ENCODE data around the gene FOXG1. TPM values are rescaled to one million over a fixed set of nuclear protein-coding genes. Genes with fewer than 3 reads are reported as not detected.

Gene FOXG1
- polyA plus RNA-seq, 1 donor from 2014 or later: 53.5 TPM

DNA sequence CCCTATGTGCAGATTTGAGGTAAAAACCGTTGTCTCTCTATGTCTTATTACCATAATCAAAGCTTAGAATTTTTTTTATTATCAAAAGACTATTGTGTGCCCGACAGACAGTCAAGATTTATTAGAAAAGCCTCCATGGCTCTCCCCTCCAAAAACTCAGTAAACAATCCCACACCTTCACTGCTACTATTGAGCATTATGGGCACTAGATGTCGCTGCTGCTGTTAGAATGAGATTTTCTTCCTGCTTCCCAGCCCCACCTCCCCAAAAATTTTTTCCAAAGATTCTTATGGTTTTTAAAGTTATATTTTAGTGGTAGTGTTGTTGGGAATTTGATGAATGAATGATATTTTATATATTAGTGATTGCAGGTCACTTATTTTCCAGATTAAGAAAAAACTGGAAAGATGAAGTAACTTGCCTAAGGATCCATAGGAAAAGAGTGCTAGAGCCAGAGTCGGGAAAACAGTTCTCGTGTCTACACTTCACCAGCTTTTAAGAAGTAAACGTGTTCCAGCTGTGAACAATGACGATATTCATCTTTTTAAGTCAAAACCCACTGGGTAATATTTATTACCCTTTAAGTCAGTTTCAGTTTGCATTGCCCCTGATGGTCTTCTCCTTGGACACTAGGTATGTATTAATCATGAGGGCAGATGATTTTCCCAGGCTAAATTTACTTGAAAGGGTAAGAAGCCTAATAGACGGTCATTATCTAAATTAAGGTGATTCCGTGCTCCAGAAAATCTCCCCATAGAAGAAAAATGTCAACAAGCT lies 12.2 kb upstream of the FOXG1 start:
- H3K79me2 ChIP-seq (replicated peaks; ENCODE audit: insufficient read depth, low read length): peaks cover 96% of the 10 kb centered on the region
- no peak overlapping the region for H3K27ac ChIP-seq (ENCODE audit: low read length)
- no peaks in the 10 kb centered on the region for H3K9me2 ChIP-seq (ENCODE audit: insufficient read depth, low read length)
- no peaks in the 10 kb centered on the region for H3K27me3 ChIP-seq (ENCODE audit: insufficient read depth, low read depth, low read length)
- H3K4me2 ChIP-seq (ENCODE audit: low read length): no peak overlapping the region
- H3K4me3 ChIP-seq (ENCODE audit: low read length): no peak overlapping the region
- no peaks in the 10 kb centered on the region for H3K9me3 ChIP-seq (ENCODE audit: low read length)
- TF ChIP-seq RAD21 (conservative IDR thresholded peaks at IDR 0.05): peak; percentile 90
- TF ChIP-seq, protein P1, sequence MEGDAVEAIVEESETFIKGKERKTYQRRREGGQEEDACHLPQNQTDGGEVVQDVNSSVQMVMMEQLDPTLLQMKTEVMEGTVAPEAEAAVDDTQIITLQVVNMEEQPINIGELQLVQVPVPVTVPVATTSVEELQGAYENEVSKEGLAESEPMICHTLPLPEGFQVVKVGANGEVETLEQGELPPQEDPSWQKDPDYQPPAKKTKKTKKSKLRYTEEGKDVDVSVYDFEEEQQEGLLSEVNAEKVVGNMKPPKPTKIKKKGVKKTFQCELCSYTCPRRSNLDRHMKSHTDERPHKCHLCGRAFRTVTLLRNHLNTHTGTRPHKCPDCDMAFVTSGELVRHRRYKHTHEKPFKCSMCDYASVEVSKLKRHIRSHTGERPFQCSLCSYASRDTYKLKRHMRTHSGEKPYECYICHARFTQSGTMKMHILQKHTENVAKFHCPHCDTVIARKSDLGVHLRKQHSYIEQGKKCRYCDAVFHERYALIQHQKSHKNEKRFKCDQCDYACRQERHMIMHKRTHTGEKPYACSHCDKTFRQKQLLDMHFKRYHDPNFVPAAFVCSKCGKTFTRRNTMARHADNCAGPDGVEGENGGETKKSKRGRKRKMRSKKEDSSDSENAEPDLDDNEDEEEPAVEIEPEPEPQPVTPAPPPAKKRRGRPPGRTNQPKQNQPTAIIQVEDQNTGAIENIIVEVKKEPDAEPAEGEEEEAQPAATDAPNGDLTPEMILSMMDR (IDR thresholded peaks at IDR 0.05; ENCODE audit: poor library complexity, severe bottlenecking): peak; percentile 86
- TF ChIP-seq, protein P2, sequence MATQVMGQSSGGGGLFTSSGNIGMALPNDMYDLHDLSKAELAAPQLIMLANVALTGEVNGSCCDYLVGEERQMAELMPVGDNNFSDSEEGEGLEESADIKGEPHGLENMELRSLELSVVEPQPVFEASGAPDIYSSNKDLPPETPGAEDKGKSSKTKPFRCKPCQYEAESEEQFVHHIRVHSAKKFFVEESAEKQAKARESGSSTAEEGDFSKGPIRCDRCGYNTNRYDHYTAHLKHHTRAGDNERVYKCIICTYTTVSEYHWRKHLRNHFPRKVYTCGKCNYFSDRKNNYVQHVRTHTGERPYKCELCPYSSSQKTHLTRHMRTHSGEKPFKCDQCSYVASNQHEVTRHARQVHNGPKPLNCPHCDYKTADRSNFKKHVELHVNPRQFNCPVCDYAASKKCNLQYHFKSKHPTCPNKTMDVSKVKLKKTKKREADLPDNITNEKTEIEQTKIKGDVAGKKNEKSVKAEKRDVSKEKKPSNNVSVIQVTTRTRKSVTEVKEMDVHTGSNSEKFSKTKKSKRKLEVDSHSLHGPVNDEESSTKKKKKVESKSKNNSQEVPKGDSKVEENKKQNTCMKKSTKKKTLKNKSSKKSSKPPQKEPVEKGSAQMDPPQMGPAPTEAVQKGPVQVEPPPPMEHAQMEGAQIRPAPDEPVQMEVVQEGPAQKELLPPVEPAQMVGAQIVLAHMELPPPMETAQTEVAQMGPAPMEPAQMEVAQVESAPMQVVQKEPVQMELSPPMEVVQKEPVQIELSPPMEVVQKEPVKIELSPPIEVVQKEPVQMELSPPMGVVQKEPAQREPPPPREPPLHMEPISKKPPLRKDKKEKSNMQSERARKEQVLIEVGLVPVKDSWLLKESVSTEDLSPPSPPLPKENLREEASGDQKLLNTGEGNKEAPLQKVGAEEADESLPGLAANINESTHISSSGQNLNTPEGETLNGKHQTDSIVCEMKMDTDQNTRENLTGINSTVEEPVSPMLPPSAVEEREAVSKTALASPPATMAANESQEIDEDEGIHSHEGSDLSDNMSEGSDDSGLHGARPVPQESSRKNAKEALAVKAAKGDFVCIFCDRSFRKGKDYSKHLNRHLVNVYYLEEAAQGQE (IDR thresholded peaks at IDR 0.05; ENCODE audit: borderline replicate concordance): no peak
- TF ChIP-seq EP300 (conservative IDR thresholded peaks at IDR 0.05; ENCODE audit: poor library complexity, severe bottlenecking): no peak
- peak; percentile 81 for TF ChIP-seq SMC3 (conservative IDR thresholded peaks at IDR 0.05; ENCODE audit: poor library complexity)
- no peak overlapping the region for H2AFZ ChIP-seq (ENCODE audit: low read depth, low read length)
- H4K20me1 ChIP-seq (ENCODE audit: insufficient read depth): no peaks in the 10 kb centered on the region
- H3K36me3 ChIP-seq (ENCODE audit: insufficient read depth, low read length): no peaks in the 10 kb centered on the region
- H3F3A ChIP-seq (ENCODE audit: insufficient read depth, low read length, poor library complexity, severe bottlenecking): peaks cover 9% of the 10 kb centered on the region
- no peak overlapping the region for H3K9ac ChIP-seq (ENCODE audit: low read length)

- H2AFZ ChIP-seq (ENCODE audit: low read depth, low read length): no peak overlapping the region
- H3K4me2 ChIP-seq (ENCODE audit: low read length): no peak overlapping the region
- H3K9me2 ChIP-seq (ENCODE audit: insufficient read depth, low read length): no peaks in the 10 kb centered on the region
- no peak overlapping the region for H3K4me3 ChIP-seq (ENCODE audit: low read length)
- peaks cover 97% of the 10 kb centered on the region for H3K79me2 ChIP-seq (replicated peaks; ENCODE audit: insufficient read depth, low read length)
- H3K27me3 ChIP-seq (ENCODE audit: insufficient read depth, low read depth, low read length): no peaks in the 10 kb centered on the region
- no peak overlapping the region for H3K27ac ChIP-seq (ENCODE audit: low read length)
- no peak overlapping the region for H3K9ac ChIP-seq (ENCODE audit: low read length)
- H3F3A ChIP-seq (ENCODE audit: insufficient read depth, low read length, poor library complexity, severe bottlenecking): peaks cover 9% of the 10 kb centered on the region
- no peaks in the 10 kb centered on the region for H3K9me3 ChIP-seq (ENCODE audit: low read length)
- TF ChIP-seq, protein P2 (IDR thresholded peaks at IDR 0.05; ENCODE audit: borderline replicate concordance): peak; percentile 13
- TF ChIP-seq POLR2AphosphoS5 (IDR thresholded peaks at IDR 0.05): no peak
- H3K36me3 ChIP-seq (ENCODE audit: insufficient read depth, low read length): no peaks in the 10 kb centered on the region
- H4K20me1 ChIP-seq (ENCODE audit: insufficient read depth): no peaks in the 10 kb centered on the region
These were observed 11.3 kb upstream of the FOXG1 start for GRCh38 chr14:28755198-28755815.

Data from neural cell (in vitro differentiated cells).